ENCODE data around the gene ST8SIA4.
"Not testable (repeated sequence)": the region's sequence is repeated elsewhere in the genome, so short reads cannot be mapped to it uniquely, and the experiment has no call there.

Gene ST8SIA4

GRCh38 chr5:100789694-100790093 lies 113.4 kb downstream of the ST8SIA4 start:
- DNase-seq (ENCODE audit: insufficient read length, low spot score) (no peak), FAIRE-seq (peak; percentile 74)

GRCh38 chr5:100788417-100788816 lies 114.7 kb downstream of the ST8SIA4 start:
- peak; percentile 89 for FAIRE-seq
- no peak for DNase-seq (ENCODE audit: insufficient read length, low spot score)

GRCh38 chr5:100787648-100788047 lies 115.4 kb downstream of the ST8SIA4 start:
- FAIRE-seq (peak; percentile 92), DNase-seq (ENCODE audit: insufficient read length, low spot score) (no peak)

- DNase-seq (ENCODE audit: insufficient read length, low spot score); FAIRE-seq: not testable (repeated sequence)
Observed at GRCh38 chr5:100785536-100785935, 117.5 kb downstream of the ST8SIA4 start.

- FAIRE-seq (peak; percentile 99), DNase-seq (ENCODE audit: insufficient read length, low spot score) (no peak)
Observed at GRCh38 chr5:100780376-100780870, 122.7 kb downstream of the ST8SIA4 start.

GRCh38 chr5:100779669-100780375 lies 123.3 kb downstream of the ST8SIA4 start:
- FAIRE-seq (no peak), DNase-seq (ENCODE audit: insufficient read length, low spot score) (no peak)

GRCh38 chr5:100777680-100778300 lies 125.3 kb downstream of the ST8SIA4 start:
- no peak for DNase-seq (ENCODE audit: insufficient read length, low spot score)
- FAIRE-seq, result peak; percentile 96

GRCh38 chr5:100775533-100775855 lies 127.6 kb downstream of the ST8SIA4 start:
- FAIRE-seq (no peak), DNase-seq (ENCODE audit: insufficient read length, low spot score) (no peak)

- DNase-seq (ENCODE audit: insufficient read length, low spot score) (no peak), FAIRE-seq (peak; percentile 4)
Observed at GRCh38 chr5:100772548-100772947, 130.5 kb downstream of the ST8SIA4 start.

GRCh38 chr5:100772006-100772405 lies 131.1 kb downstream of the ST8SIA4 start:
- FAIRE-seq, result peak; percentile 70
- DNase-seq (ENCODE audit: insufficient read length, low spot score), result no peak

- FAIRE-seq, result peak; percentile 82
Observed at GRCh38 chr5:100771181-100771580, 131.9 kb downstream of the ST8SIA4 start.

GRCh38 chr5:100768221-100768620 lies 134.9 kb downstream of the ST8SIA4 start:
- FAIRE-seq, result no peak

More at GRCh38 chr5:100771181-100771580, 131.9 kb downstream of the ST8SIA4 start:
- no peak for DNase-seq (ENCODE audit: insufficient read length, low spot score)

GRCh38 chr5:100762995-100763394 lies 140.1 kb downstream of the ST8SIA4 start:
- FAIRE-seq (no peak), DNase-seq (ENCODE audit: insufficient read length, low spot score) (no peak)

More at GRCh38 chr5:100768221-100768620, 134.9 kb downstream of the ST8SIA4 start:
- no peak for DNase-seq (ENCODE audit: insufficient read length, low spot score)

GRCh38 chr5:100762108-100762507 lies 141.0 kb downstream of the ST8SIA4 start:
- no peak for FAIRE-seq
- no peak for DNase-seq (ENCODE audit: insufficient read length, low spot score)

GRCh38 chr5:100761192-100761591 lies 141.9 kb downstream of the ST8SIA4 start:
- DNase-seq (ENCODE audit: insufficient read length, low spot score), result no peak
- no peak for FAIRE-seq

- no peak for FAIRE-seq
- DNase-seq (ENCODE audit: insufficient read length, low spot score), result no peak
Observed at GRCh38 chr5:100760688-100761087, 142.4 kb downstream of the ST8SIA4 start.

GRCh38 chr5:100758780-100759179 lies 144.3 kb downstream of the ST8SIA4 start:
- no peak for DNase-seq (ENCODE audit: insufficient read length, low spot score)
- FAIRE-seq, result no peak

- FAIRE-seq, result no peak
- DNase-seq (ENCODE audit: insufficient read length, low spot score), result no peak
Observed at GRCh38 chr5:100758306-100758705, 144.8 kb downstream of the ST8SIA4 start.

- DNase-seq (ENCODE audit: insufficient read length, low spot score) (no peak), FAIRE-seq (no peak)
Observed at GRCh38 chr5:100757618-100758017, 145.5 kb downstream of the ST8SIA4 start.

Data from GM19239 (cell line).